Right lobe of liver (tissue), 4 donors: ENCODE results near the gene ITGB1BP2.

Source experiments
- POLR2A ChIP-seq: fragments of 450-650 bp; IDR thresholded peaks from one replicate; pipeline ENCODE4 v1.6.1; 2017; ENCODE audit warnings: antibody characterized with exemption, mild to moderate bottlenecking
- TF ChIP-seq, protein P1 (sequence below), 4 donors: fragments of 200-600 bp in 3 of 4; fragments of 450-650 bp in 1 of 4; IDR thresholded peaks; one replicate each; pipeline versions ENCODE4 v1.5.1 to v1.8.0; 2016 to 2022; ENCODE audit warnings: antibody characterized with exemption in 4 of 4, mild to moderate bottlenecking in 2 of 4
- donor health status: DM: no; HTN: no; CAD: no.
- donor health status: DM: no; HTN: no; CAD: no.
- donor health status: DM: no; HTN: yes; CAD: no.

- TF ChIP-seq, protein P1, sequence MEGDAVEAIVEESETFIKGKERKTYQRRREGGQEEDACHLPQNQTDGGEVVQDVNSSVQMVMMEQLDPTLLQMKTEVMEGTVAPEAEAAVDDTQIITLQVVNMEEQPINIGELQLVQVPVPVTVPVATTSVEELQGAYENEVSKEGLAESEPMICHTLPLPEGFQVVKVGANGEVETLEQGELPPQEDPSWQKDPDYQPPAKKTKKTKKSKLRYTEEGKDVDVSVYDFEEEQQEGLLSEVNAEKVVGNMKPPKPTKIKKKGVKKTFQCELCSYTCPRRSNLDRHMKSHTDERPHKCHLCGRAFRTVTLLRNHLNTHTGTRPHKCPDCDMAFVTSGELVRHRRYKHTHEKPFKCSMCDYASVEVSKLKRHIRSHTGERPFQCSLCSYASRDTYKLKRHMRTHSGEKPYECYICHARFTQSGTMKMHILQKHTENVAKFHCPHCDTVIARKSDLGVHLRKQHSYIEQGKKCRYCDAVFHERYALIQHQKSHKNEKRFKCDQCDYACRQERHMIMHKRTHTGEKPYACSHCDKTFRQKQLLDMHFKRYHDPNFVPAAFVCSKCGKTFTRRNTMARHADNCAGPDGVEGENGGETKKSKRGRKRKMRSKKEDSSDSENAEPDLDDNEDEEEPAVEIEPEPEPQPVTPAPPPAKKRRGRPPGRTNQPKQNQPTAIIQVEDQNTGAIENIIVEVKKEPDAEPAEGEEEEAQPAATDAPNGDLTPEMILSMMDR (IDR thresholded peaks at IDR 0.05): no peak
- no peak for TF ChIP-seq POLR2A
These were observed 4.7 kb upstream of the ITGB1BP2 start for GRCh38 chrX:71296806-71297205.
